ENCODE results near the gene SMAD2. TPM values are rescaled to one million over a fixed set of nuclear protein-coding genes. Genes with fewer than 3 reads are reported as not detected.

The SMAD2 gene
- total and polyA plus RNA-seq, 2 of the 8 experiments (the other 6 are each of a cell fraction or from before 2014, with no cell fraction given), result 28.4 to 124 TPM

- TF ChIP-seq CHD7 (IDR thresholded peaks at IDR 0.05; ENCODE audit: insufficient replicate concordance, low read length), result no peak
- TF ChIP-seq CREB1 (IDR thresholded peaks at IDR 0.05), result no peak
- TF ChIP-seq CBX5 (IDR thresholded peaks at IDR 0.05; ENCODE audit: low read depth, low read length), result no peak
- TF ChIP-seq HDAC6 (IDR thresholded peaks at IDR 0.05; ENCODE audit: low read depth, low read length), result no peak
- no peak for TF ChIP-seq RXRA (IDR thresholded peaks at IDR 0.05; ENCODE audit: insufficient read depth, low read depth, low read length)
- TF ChIP-seq POLR2AphosphoS5 (IDR thresholded peaks at IDR 0.05; ENCODE audit: low read depth, low read length), result no peak
- no peak for TF ChIP-seq BACH1 (IDR thresholded peaks at IDR 0.05; ENCODE audit: low read length)
- TF ChIP-seq BRCA1 (IDR thresholded peaks at IDR 0.05; ENCODE audit: low read depth, low read length), result no peak
- no peak for TF ChIP-seq TAF7 (optimal IDR thresholded peaks at IDR 0.05; ENCODE audit: borderline replicate concordance, low read depth, low read length)
- TF ChIP-seq EP300 (IDR thresholded peaks at IDR 0.05; ENCODE audit: borderline replicate concordance in 1 of 2, low read depth in 2 of 2, low read length in 2 of 2), result no peak
- no peak for TF ChIP-seq GABPA (IDR thresholded peaks at IDR 0.05; ENCODE audit: borderline replicate concordance, insufficient read depth, low read length)
- TF ChIP-seq NRF1 (IDR thresholded peaks at IDR 0.05; ENCODE audit: low read depth, low read length), result no peak
- TF ChIP-seq SP4 (IDR thresholded peaks at IDR 0.05; ENCODE audit: low read length), result no peak
Observed at GRCh38 chr18:47797126-47797525, 133.3 kb downstream of the SMAD2 start (continued).
